ENCODE data around the gene MAFG. TPM values are rescaled to one million over a fixed set of nuclear protein-coding genes. Genes with fewer than 3 reads are reported as not detected.

The MAFG gene
- polyA plus RNA-seq (2013, experiment 1 of 2) = 25.3 TPM
- 24.3 TPM for polyA plus RNA-seq (2013, experiment 2 of 2)

- H3K18ac ChIP-seq (ENCODE audit: low read length) = peak within 1 kb of the TSS; percentile 75
- H3K4me1 ChIP-seq (ENCODE audit: control insufficient read depth, low read depth, low read length) = peaks cover 20% of the 10 kb centered on the region
- H3K56ac ChIP-seq (ENCODE audit: low read length) = peak within 1 kb of the TSS; percentile 94
- H3K79me2 ChIP-seq (ENCODE audit: control insufficient read depth, insufficient read depth, low read length) = peaks cover 36% of the 10 kb centered on the region
- peak within 1 kb of the TSS; percentile 10 for H2BK120ac ChIP-seq (ENCODE audit: low read depth, low read length)
- WGBS (ENCODE audit: extremely low coverage, insufficient coverage, low lambda C conversion rate) = no CpG with 5 or more reads among the region's 98 CpGs
- H4K5ac ChIP-seq (ENCODE audit: low read length) = no peak within 1 kb of the TSS
- H3K4me3 ChIP-seq (ENCODE audit: low read length) = peak within 1 kb of the TSS; percentile 58
- H2BK5ac ChIP-seq (ENCODE audit: low read length) = peak within 1 kb of the TSS; percentile 25
- peak within 1 kb of the TSS; percentile 75 for H3K4ac ChIP-seq (ENCODE audit: low read depth, low read length)
- peak within 1 kb of the TSS; percentile 91 for H3K27ac ChIP-seq (ENCODE audit: low read depth, low read length)
- H3K27me3 ChIP-seq (ENCODE audit: insufficient read depth, low read length, poor library complexity) = no peaks in the 10 kb centered on the region
- H3K79me1 ChIP-seq (ENCODE audit: low read length) = peaks cover 6% of the 10 kb centered on the region
- peak; percentile 97 for DNase-seq
- peak within 1 kb of the TSS; percentile 79 for H3K9ac ChIP-seq (ENCODE audit: low read length)
- H3K4me2 ChIP-seq (ENCODE audit: low read length) = peak within 1 kb of the TSS; percentile 73
- no peak within 1 kb of the TSS for H2BK15ac ChIP-seq (replicated peaks; ENCODE audit: low read depth)
- no peak within 1 kb of the TSS for H2AK5ac ChIP-seq (ENCODE audit: low read length)
- H3K23ac ChIP-seq (ENCODE audit: low read length) = peak within 1 kb of the TSS; percentile 32
- no peaks in the 10 kb centered on the region for H3K36me3 ChIP-seq (ENCODE audit: control insufficient read depth, insufficient read depth, low read length)
- no peak within 1 kb of the TSS for H4K8ac ChIP-seq (ENCODE audit: low read depth, low read length)
These were observed at the start of gene MAFG for GRCh38 chr17:81927653-81928543. Gene MAFG, minus strand, starts transcription at chr17:81927735. Its CDS starts 4,550 bp downstream, at chr17:81923185.

DNA sequence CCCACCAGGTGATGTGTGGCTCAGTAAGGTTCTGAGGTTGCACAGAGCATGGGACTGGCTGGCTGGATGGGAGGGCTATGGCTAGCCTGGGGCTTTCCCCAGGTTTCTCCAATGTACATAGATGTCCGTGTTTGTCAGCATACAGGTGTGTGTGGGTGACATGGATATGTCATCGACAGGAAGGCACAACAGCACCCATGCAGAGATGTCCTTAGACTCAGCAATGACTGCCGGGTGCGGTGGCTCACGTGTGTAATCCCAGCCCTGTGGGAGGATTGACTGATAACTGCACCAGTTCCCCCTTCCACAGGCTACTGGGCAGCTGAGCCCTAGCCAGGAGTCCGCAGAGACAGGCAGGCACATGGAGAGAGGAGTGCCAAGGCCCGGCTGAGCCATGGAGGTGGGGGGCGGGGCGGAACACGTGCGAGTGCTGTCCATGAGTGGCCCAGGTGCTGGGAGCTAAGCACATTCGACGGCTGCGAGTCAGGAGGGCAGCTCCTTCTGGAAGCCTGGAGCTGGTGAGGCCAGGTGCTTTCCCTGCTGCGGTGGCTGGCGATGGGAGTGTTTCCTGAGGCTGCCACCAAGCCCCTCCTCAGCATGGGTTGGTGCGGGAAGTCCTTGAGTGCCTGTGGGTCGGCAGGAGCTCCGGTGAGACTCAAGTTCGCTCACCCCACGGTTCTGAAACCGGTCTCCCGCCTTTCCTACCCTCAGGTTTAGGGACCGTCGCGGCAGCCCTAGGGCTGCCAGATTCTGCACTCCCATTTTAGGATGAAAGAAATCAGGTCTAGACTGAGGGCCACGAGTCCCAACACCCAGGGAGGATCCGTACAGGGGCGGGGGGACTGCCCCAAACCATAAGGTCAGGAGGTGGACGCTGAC is 49.0 kb upstream of the MAFG start:
- no CpG with 5 or more reads among the region's 30 CpGs for WGBS (ENCODE audit: extremely low coverage, insufficient coverage, low lambda C conversion rate)
- Histone ChIP-seq H3K23ac (ENCODE audit: low read length) (peak overlapping the region; percentile 89), H3K4me1 (ENCODE audit: control insufficient read depth, low read depth, low read length) (no peaks in the 10 kb centered on the region), H3K56ac (ENCODE audit: low read length) (peak overlapping the region; percentile 98), H3K9ac (ENCODE audit: low read length) (peak overlapping the region; percentile 88), H3K27me3 (ENCODE audit: insufficient read depth, low read length, poor library complexity) (no peaks in the 10 kb centered on the region), H3K27ac (ENCODE audit: low read depth, low read length) (no peak overlapping the region), H3K18ac (ENCODE audit: low read length) (peak overlapping the region; percentile 69), H3K4me2 (ENCODE audit: low read length) (peak overlapping the region; percentile 92), H2BK15ac (replicated peaks; ENCODE audit: low read depth) (no peak overlapping the region), H2BK5ac (ENCODE audit: low read length) (no peak overlapping the region), H3K4ac (ENCODE audit: low read depth, low read length) (peak overlapping the region; percentile 28), H3K79me2 (ENCODE audit: control insufficient read depth, insufficient read depth, low read length) (peaks cover 2% of the 10 kb centered on the region), H3K36me3 (ENCODE audit: control insufficient read depth, insufficient read depth, low read length) (no peaks in the 10 kb centered on the region), H3K4me3 (ENCODE audit: low read length) (peak overlapping the region; percentile 38), H4K5ac (ENCODE audit: low read length) (no peak overlapping the region), H2BK120ac (ENCODE audit: low read depth, low read length) (peak overlapping the region; percentile 0), H3K79me1 (ENCODE audit: low read length) (peaks cover 3% of the 10 kb centered on the region), H4K8ac (ENCODE audit: low read depth, low read length) (no peak overlapping the region), H2AK5ac (ENCODE audit: low read length) (peak overlapping the region; percentile 38)
- DNase-seq = peak; percentile 70

GRCh38 chr17:81973432-81973831 is 45.9 kb upstream of the MAFG start:
- Histone ChIP-seq H3K4me1 (ENCODE audit: control insufficient read depth, low read depth, low read length) (no peaks in the 10 kb centered on the region), H3K79me1 (ENCODE audit: low read length) (no peaks in the 10 kb centered on the region), H4K5ac (ENCODE audit: low read length) (no peak overlapping the region), H2BK120ac (ENCODE audit: low read depth, low read length) (no peak overlapping the region), H3K23ac (ENCODE audit: low read length) (no peak overlapping the region), H3K36me3 (ENCODE audit: control insufficient read depth, insufficient read depth, low read length) (no peaks in the 10 kb centered on the region), H2BK15ac (replicated peaks; ENCODE audit: low read depth) (no peak overlapping the region), H3K4ac (ENCODE audit: low read depth, low read length) (no peak overlapping the region), H2BK5ac (ENCODE audit: low read length) (no peak overlapping the region), H3K27ac (ENCODE audit: low read depth, low read length) (no peak overlapping the region), H2AK5ac (ENCODE audit: low read length) (no peak overlapping the region), H3K56ac (ENCODE audit: low read length) (no peak overlapping the region), H3K79me2 (ENCODE audit: control insufficient read depth, insufficient read depth, low read length) (no peaks in the 10 kb centered on the region), H3K4me2 (ENCODE audit: low read length) (no peak overlapping the region), H3K4me3 (ENCODE audit: low read length) (no peak overlapping the region), H3K9ac (ENCODE audit: low read length) (no peak overlapping the region), H3K18ac (ENCODE audit: low read length) (no peak overlapping the region), H3K27me3 (ENCODE audit: insufficient read depth, low read length, poor library complexity) (no peaks in the 10 kb centered on the region), H4K8ac (ENCODE audit: low read depth, low read length) (no peak overlapping the region)
- DNase-seq = no peak

- no peak overlapping the region for H3K27ac ChIP-seq (ENCODE audit: low read depth, low read length)
- H3K4me3 ChIP-seq (ENCODE audit: low read length) = no peak overlapping the region
- H3K4me1 ChIP-seq (ENCODE audit: control insufficient read depth, low read depth, low read length) = peaks cover 7% of the 10 kb centered on the region
- H4K5ac ChIP-seq (ENCODE audit: low read length) = no peak overlapping the region
- H3K27me3 ChIP-seq (ENCODE audit: insufficient read depth, low read length, poor library complexity) = no peaks in the 10 kb centered on the region
- H3K18ac ChIP-seq (ENCODE audit: low read length) = no peak overlapping the region
- no peak for DNase-seq
- H3K23ac ChIP-seq (ENCODE audit: low read length) = no peak overlapping the region
- no peak overlapping the region for H4K8ac ChIP-seq (ENCODE audit: low read depth, low read length)
- no peaks in the 10 kb centered on the region for H3K36me3 ChIP-seq (ENCODE audit: control insufficient read depth, insufficient read depth, low read length)
- H3K56ac ChIP-seq (ENCODE audit: low read length) = no peak overlapping the region
- no peak overlapping the region for H3K4me2 ChIP-seq (ENCODE audit: low read length)
- no peak overlapping the region for H2BK120ac ChIP-seq (ENCODE audit: low read depth, low read length)
- H3K9ac ChIP-seq (ENCODE audit: low read length) = no peak overlapping the region
- peak overlapping the region; percentile 62 for H2AK5ac ChIP-seq (ENCODE audit: low read length)
- WGBS (ENCODE audit: extremely low coverage, insufficient coverage, low lambda C conversion rate) = no CpG with 5 or more reads among the region's 12 CpGs
- no peak overlapping the region for H3K4ac ChIP-seq (ENCODE audit: low read depth, low read length)
- no peak overlapping the region for H2BK5ac ChIP-seq (ENCODE audit: low read length)
- H3K79me1 ChIP-seq (ENCODE audit: low read length) = no peaks in the 10 kb centered on the region
- no peak overlapping the region for H2BK15ac ChIP-seq (replicated peaks; ENCODE audit: low read depth)
- no peaks in the 10 kb centered on the region for H3K79me2 ChIP-seq (ENCODE audit: control insufficient read depth, insufficient read depth, low read length)
These were observed 41.6 kb upstream of the MAFG start for GRCh38 chr17:81968850-81969812.

- no peaks in the 10 kb centered on the region for H3K27me3 ChIP-seq (ENCODE audit: insufficient read depth, low read length, poor library complexity)
- no peak overlapping the region for H2BK15ac ChIP-seq (replicated peaks; ENCODE audit: low read depth)
These were observed 40.8 kb upstream of the MAFG start for GRCh38 chr17:81968396-81968745.

More at GRCh38 chr17:81968396-81968745, 40.8 kb upstream of the MAFG start:
- H2BK120ac ChIP-seq (ENCODE audit: low read depth, low read length) = no peak overlapping the region
- no peak overlapping the region for H4K5ac ChIP-seq (ENCODE audit: low read length)
- H3K36me3 ChIP-seq (ENCODE audit: control insufficient read depth, insufficient read depth, low read length) = no peaks in the 10 kb centered on the region
- no peak for DNase-seq
- no peak overlapping the region for H3K4me3 ChIP-seq (ENCODE audit: low read length)
- H3K18ac ChIP-seq (ENCODE audit: low read length) = no peak overlapping the region
- H3K79me2 ChIP-seq (ENCODE audit: control insufficient read depth, insufficient read depth, low read length) = no peaks in the 10 kb centered on the region
- H3K27ac ChIP-seq (ENCODE audit: low read depth, low read length) = no peak overlapping the region
- H3K4me2 ChIP-seq (ENCODE audit: low read length) = no peak overlapping the region
- no CpG with 5 or more reads among the region's 7 CpGs for WGBS (ENCODE audit: extremely low coverage, insufficient coverage, low lambda C conversion rate)
- no peak overlapping the region for H2AK5ac ChIP-seq (ENCODE audit: low read length)
- H3K23ac ChIP-seq (ENCODE audit: low read length) = no peak overlapping the region
- peak overlapping the region; percentile 24 for H3K9ac ChIP-seq (ENCODE audit: low read length)
- peak overlapping the region; percentile 78 for H3K56ac ChIP-seq (ENCODE audit: low read length)
- H4K8ac ChIP-seq (ENCODE audit: low read depth, low read length) = no peak overlapping the region
- H3K4ac ChIP-seq (ENCODE audit: low read depth, low read length) = no peak overlapping the region
- H3K79me1 ChIP-seq (ENCODE audit: low read length) = no peaks in the 10 kb centered on the region
- peaks cover 10% of the 10 kb centered on the region for H3K4me1 ChIP-seq (ENCODE audit: control insufficient read depth, low read depth, low read length)
- H2BK5ac ChIP-seq (ENCODE audit: low read length) = no peak overlapping the region

All from mesendoderm (in vitro differentiated cells).